AG09309 (cell line): Measurements from ENCODE around the gene MIGA1.
A peak's percentile ranks its signal among the peaks of the same experiment; 100 is the strongest.

Source experiments
- DNase-seq: peaks from one replicate; pipeline ENCODE4 v3.0.0-alpha.2; 2010; ENCODE audit warnings: low read depth
- H3K4me3 ChIP-seq: 2 replicates; pipeline ENCODE4 v1.5.1; 2011; ENCODE audit warnings: mild to moderate bottlenecking, low read depth, low read length, moderate library complexity; ENCODE audit not compliant: control insufficient read depth
- CTCF ChIP-seq: IDR thresholded peaks from 2 replicates; pipeline ENCODE4 v1.5.1; 2011; ENCODE audit warnings: mild to moderate bottlenecking, low read depth, low read length, inconsistent platforms; ENCODE audit not compliant: insufficient read depth, control insufficient read depth; ENCODE audit errors: missing control alignments

Gene MIGA1

DNA sequence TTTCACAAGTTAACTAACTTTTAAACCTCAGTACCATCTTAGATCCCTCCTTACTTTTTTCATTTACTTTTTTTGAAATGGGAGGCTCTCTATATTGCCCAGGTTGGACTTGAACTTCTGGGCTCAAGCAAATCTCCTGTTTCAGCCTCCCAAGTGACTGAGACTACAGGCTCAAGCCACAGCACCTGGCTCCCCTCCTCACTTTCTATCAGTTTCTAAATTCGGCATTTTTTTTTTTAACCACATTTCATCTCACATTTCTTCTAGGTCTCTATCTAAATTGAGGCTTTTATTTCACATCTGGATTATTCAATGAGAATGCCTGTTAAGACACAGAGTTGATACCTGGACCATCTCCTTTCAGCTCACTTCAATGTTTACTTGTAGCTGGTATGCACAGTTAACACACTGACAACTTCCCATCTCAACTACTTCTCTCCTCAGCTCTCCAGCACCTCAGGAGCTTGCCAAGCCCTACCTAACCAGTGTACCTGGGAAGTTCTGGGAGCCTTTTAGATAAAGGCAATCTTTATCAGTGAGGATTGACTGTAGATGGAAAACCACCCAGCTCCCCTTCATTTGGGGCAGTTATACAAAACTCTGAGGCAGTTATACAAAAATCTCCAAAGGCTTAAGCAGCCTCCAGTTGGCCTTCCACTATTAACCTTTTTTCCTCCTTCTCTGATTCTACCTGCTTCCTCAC, 23.2 kb upstream of the MIGA1 start:
- DNase-seq: no peak
- H3K4me3 ChIP-seq: no peak overlapping the region
- no peak for TF ChIP-seq CTCF

GRCh38 chr1:77757066-77757584, 22.3 kb upstream of the MIGA1 start:
- TF ChIP-seq CTCF: no peak
- H3K4me3 ChIP-seq: no peak overlapping the region
- DNase-seq: no peak

GRCh38 chr1:77757603-77758002, 21.8 kb upstream of the MIGA1 start:
- no peak for TF ChIP-seq CTCF
- H3K4me3 ChIP-seq: no peak overlapping the region
- DNase-seq: no peak

DNA sequence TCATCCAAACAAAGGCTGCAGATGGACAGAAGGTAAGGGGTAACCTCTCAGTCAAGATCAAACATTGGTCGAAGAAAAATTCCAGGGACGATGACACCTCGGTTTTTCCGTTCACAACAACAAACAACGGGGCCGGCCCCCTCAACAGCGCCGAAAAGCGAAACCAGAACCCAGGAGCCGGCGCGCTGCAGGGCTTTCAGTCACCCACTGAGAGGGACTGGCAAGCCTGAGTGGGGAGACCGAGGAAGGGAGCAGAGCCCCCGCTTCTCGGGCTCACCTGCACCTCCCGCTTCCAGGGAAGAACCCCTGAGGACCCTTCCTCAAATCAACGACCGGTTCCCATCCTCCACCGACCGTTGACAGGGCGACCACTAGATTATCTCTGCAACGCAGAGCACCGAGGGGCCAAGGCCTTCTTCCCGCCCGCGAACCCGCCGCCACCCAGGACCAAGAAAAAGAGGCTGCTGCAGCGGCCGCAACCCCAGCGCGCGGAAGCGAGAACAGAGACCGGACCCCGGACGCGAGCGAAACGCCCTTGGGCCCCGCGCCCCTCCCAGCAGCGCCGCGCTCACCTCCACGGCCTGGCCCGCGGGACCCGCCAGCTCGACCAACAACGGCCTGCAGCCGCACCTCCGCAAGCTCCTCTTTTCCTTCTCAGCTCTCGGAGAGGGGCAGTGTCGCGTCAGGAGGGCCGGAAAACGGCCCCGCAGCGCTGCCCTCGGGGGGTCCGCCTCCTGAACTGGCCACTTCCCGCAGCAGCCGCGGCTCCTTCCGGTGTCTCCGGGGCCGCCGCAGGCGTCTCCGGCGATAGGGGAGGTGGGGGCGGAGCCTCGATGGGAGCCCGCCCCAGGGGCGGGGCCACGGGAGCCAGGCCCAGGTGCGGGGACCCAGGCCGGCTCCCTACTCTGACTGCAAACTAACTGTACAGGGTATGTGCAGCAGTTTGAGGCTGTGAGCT, 20.1 kb upstream of the MIGA1 start, which contains the start of gene USP33:
Gene USP33, minus strand, starts transcription at position 782 of the 958 bp plus-strand sequence. CDS start 18,155 bp downstream, outside the sequence.
- DNase-seq: no peak
- peak within 1 kb of the TSS; percentile 96 for H3K4me3 ChIP-seq
- no peak for TF ChIP-seq CTCF

- no peak overlapping the region for H3K4me3 ChIP-seq
- TF ChIP-seq CTCF: no peak
- DNase-seq: no peak
These were observed 17.4 kb upstream of the MIGA1 start for GRCh38 chr1:77762072-77762476.

DNA sequence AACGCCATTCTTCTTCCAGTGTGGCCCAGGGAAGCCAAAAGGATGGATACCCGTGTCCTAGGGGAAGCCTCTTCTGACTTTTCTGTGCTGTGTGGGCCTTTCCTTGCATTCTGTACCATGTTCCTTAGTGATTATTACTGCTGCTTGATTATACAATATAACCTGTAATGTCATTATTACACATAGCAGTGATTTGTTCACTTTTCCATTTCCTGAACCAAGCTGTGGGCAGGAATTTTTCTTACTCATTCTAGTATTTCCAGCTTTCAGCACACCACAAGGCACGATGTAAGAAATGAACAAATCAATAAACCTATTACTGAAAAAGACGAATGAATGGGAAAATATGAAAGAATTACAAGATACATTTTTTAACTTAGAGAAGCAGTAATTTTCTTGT, 11.4 kb upstream of the MIGA1 start:
- TF ChIP-seq CTCF: no peak
- no peak for DNase-seq
- no peak overlapping the region for H3K4me3 ChIP-seq
